ENCODE results near the gene TCP11.
"Not testable (repeated sequence)": the region's sequence is repeated elsewhere in the genome, so short reads cannot be mapped to it uniquely, and the experiment has no call there.

Gene TCP11

DNA sequence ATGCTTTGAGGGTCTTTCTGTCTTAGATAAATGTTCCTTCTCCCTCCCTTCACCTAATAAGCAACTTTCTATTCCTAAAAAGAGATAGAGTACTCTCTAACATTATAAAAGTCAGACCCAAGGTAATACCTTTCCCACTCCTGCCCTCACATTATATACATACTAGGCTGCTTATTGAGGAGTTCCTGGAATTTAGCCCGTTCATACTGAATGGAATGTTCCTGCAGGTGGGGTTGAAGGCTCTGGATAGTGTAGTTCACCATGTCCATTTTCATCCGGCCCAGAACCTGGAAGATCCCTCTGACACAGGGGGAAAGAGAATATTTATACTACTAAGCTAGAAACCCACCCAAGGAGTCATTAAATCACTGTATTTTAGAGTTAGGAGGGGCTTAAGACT lies 20.4 kb downstream of the TCP11 start:
- DNase-seq (ENCODE audit: insufficient read length, low spot score) (no peak), FAIRE-seq (no peak)
- TF ChIP-seq, protein P1, sequence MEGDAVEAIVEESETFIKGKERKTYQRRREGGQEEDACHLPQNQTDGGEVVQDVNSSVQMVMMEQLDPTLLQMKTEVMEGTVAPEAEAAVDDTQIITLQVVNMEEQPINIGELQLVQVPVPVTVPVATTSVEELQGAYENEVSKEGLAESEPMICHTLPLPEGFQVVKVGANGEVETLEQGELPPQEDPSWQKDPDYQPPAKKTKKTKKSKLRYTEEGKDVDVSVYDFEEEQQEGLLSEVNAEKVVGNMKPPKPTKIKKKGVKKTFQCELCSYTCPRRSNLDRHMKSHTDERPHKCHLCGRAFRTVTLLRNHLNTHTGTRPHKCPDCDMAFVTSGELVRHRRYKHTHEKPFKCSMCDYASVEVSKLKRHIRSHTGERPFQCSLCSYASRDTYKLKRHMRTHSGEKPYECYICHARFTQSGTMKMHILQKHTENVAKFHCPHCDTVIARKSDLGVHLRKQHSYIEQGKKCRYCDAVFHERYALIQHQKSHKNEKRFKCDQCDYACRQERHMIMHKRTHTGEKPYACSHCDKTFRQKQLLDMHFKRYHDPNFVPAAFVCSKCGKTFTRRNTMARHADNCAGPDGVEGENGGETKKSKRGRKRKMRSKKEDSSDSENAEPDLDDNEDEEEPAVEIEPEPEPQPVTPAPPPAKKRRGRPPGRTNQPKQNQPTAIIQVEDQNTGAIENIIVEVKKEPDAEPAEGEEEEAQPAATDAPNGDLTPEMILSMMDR (IDR thresholded peaks at IDR 0.05; ENCODE audit: insufficient read depth, missing control alignments) = no peak

DNA sequence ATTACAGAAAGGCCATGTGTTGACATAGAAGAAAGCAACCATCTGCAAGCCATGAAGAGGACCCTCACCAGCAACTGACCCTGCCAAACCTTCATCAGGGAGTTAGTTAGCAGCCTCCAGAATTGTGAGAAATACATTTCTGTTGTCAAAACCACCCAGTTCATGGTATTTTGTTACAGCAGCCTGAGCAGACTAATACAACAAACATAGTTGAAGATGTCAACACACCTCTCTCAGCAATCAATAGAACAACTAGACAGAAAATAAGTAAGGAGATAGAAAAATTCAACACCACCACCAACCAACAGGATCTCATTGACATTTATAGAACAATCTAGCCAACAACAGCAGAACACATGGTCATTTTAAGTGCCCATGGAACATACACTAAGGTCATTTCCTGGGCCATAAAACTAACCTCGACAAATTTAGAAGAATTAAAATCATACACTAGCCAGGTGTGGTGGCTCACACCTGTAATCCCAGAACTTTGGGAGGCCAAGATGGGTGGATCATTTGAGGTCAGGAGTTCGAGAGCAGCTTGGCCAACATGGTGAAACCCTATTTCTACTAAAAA lies 32.7 kb downstream of the TCP11 start:
- DNase-seq (ENCODE audit: insufficient read length, low spot score) (no peak), FAIRE-seq (no peak)
- TF ChIP-seq, protein P1 (IDR thresholded peaks at IDR 0.05; ENCODE audit: insufficient read depth, missing control alignments) = no peak

DNA sequence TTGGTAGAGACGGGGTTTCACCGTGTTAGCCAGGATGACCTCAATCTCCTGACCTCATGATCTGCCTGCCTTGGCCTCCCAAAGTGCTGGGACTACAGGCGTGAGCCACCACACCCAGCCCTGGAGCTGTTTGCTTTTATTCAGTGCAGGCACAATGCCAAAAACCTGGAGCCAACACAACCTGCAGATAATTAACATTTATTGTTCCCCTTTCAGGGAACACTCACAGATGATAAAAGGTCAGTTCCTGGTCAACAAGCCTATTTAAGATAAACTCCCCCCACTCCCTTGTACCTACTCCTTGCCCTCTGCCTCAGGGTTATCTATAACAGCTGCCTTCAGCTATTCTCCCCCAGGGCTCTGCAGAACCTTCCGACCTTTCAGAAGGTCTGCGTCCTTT lies 33.4 kb downstream of the TCP11 start:
- FAIRE-seq; DNase-seq (ENCODE audit: insufficient read length, low spot score): not testable (repeated sequence)

DNA sequence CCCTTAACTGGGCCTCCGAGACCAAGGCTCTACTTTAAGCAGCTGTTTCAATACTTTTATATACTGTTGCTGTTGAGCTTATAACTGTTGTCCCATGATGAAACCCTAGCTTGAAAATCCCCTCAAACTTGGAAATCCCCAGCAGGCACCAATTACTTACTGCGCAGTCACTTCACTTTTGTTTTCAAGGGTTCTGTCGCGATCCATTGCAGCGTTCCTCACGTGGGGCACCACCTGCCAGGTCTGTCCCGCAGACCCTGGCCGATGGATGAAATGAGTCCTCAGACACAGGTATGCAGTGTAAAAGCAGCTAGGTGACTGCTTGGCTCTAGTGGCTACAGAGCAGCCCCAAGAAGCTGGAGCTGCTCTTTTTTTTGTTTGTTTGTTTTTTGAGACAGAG lies 33.9 kb downstream of the TCP11 start:
- not testable (repeated sequence) for DNase-seq (ENCODE audit: insufficient read length, low spot score); FAIRE-seq

DNA sequence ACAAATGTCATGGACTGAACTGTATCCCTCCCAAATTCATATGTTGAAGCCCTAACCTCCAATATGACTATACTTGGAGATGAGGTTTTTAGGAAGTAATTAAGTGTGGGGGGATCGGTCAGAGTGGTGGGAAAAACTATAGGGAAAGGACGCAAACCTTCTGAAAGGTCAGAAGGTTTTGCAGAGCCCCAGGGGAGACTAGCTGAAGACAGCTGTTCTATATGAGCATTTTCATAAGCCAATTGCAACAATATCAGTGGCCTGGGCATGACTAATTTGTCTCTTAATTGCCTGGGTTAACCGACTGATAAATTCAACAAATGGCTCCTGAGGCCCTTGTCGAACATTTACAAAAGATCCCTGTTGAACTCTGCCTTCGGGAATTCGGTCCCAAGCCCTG lies 35.1 kb downstream of the TCP11 start:
- DNase-seq (ENCODE audit: insufficient read length, low spot score); FAIRE-seq: not testable (repeated sequence)

DNA sequence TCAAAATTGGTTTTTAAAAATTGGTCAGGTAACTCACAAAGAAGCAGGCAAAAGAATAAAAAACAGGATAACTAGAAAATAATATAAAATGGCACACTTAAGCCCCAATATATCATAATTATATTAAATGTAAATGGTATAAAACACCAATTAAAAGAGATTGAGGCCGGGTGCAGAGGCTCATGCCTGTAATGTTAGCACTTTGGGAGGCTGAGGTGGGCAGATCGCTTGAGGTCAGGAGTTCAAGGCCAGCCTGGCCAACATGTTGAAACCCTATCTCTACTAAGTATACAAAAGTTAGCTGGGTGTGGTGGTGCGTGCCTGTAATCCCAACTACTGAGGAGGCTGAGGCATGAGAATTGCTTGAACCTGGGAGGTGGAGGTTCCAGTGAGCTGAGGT lies 36.1 kb downstream of the TCP11 start:
- DNase-seq (ENCODE audit: insufficient read length, low spot score) = no peak
- no peak for FAIRE-seq
- TF ChIP-seq, protein P1 (IDR thresholded peaks at IDR 0.05; ENCODE audit: insufficient read depth, missing control alignments) = no peak

DNA sequence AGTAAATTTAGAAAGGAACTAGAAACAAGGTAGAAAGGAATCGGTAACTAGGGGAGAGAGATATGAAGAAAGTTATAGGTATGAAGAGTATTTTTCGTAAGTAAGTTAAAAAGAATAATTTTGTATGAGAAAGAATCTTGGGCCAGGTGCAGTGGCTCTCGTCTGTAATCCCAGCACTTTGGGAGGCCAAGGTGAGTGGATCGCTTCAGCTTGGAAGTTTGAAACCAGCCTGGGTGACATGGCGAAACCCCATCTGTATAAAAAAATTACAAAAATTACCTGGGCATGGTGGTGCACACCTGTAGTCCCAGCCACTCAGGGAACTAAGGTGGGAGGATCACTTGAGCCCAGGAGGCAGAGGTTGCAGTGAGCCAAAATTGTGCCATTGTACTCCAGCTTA lies 42.0 kb downstream of the TCP11 start:
- FAIRE-seq (no peak), DNase-seq (ENCODE audit: insufficient read length, low spot score) (no peak)
- TF ChIP-seq, protein P1 (IDR thresholded peaks at IDR 0.05; ENCODE audit: insufficient read depth, missing control alignments) = no peak

DNA sequence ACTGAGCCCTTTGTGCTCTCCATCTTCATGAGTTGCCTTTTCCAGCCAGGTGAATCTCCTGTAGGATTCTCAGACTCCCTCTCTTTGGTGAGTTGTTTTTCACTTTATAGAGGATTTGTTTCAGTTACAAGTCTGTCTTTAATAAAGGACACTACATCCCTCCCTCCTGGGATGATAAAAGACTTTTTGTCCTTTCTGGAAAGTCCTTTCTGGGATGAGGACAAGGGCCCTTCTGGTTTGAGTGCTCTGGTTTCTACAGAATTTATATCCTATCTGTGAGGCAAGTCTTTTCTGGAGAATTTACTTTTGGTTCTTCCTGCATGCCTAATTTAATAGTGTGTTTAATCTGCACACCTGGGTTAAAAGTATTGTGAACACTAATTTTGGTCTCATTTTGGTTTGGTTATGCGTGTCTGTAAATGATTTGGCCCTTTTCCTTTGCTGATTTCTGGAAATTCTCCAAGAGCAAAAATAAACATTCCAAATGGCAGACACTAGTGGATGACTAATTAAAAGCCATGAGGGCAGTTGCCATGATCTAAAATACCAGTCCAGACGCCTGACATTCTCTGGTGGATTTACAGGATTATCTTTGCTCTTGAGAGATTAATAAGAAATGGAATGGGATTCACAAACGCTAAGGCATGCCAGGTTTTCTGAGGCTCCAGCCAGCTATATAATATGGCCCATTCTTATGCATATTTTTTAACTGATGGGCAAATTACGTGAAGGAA lies 44.8 kb downstream of the TCP11 start:
- peak; percentile 88 for FAIRE-seq
- DNase-seq (ENCODE audit: insufficient read length, low spot score) = peak; percentile 39
- TF ChIP-seq, protein P1 (IDR thresholded peaks at IDR 0.05; ENCODE audit: insufficient read depth, missing control alignments) = no peak

DNA sequence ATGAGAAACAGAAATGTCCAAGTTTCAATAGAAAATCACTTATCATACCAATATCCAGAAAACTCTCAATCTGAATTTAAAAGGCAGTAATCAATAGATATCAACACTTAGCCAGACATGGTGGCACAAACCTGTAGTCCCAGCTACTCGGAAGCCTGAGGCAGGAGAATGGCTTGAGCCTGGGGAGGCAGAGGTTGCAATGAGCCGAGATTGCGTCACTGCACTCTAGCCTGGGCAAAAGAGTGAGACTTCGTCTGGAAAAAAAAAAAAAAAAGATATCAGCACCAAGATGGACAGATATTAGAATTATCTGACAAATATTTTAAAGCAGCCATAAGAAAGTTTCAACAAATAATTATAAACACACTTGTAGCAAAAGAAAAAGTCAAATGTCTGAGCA lies 47.0 kb downstream of the TCP11 start:
- TF ChIP-seq, protein P1 (IDR thresholded peaks at IDR 0.05; ENCODE audit: insufficient read depth, missing control alignments) = no peak
- FAIRE-seq (no peak), DNase-seq (ENCODE audit: insufficient read length, low spot score) (no peak)

All from D721Med (cell line).